ENCODE data around the gene TTC34.

- no peak for TF ChIP-seq CTCF (IDR thresholded peaks at IDR 0.05)
- no peak for TF ChIP-seq ZFX (IDR thresholded peaks at IDR 0.05; ENCODE audit: borderline replicate concordance)
These were observed 2.6 kb upstream of the TTC34 start for GRCh38 chr1:2803931-2804627.
